ENCODE measurements around the gene PPP1R3D.

PPP1R3D gene

GRCh38 chr20:59888050-59888449 lies 52.1 kb downstream of the PPP1R3D start:
- TF ChIP-seq CTCF (IDR thresholded peaks at IDR 0.05; ENCODE audit: low read depth, low read length, missing control alignments) = no peak
- in situ Hi-C loops (cut with HindIII; ENCODE audit: low sequenced_read_pairs) = no loop called here
- DNase-seq (ENCODE audit: low read depth) = no peak
- no peak overlapping the region for H3K4me3 ChIP-seq (ENCODE audit: low read depth, low read length)
